ENCODE measurements around the gene FTO. TPM values are rescaled to one million over a fixed set of nuclear protein-coding genes. Genes with fewer than 3 reads are reported as not detected.

Gene FTO
- polyA plus RNA-seq, 3 donors from 2014 or later: 61.3 to 106 (median 65.1) TPM

DNA sequence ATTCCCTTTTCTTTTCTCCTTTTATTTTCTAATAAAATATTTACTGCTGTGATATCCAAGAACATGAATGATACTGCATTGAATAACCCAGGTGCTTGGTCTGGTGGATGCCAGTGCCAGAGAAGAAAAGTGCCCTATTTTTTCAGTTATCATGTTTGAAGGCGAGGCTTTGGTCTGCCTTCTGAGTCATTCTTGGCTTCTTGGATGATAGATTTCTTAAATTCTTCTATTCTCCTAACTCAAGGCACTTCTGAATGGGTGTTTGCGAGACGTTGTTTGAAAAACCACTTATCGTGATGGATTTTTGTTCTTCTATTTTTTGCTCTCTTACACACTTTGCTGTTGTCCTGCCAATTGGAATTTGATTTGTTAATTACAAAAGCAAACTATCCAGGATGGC, 66.7 kb downstream of the FTO start:
- H3K36me3 Mint-ChIP-seq: no peaks in the 10 kb centered on the region
- H3K4me3 Mint-ChIP-seq: no peak overlapping the region
- H3K27ac Mint-ChIP-seq: no peak overlapping the region
- H3K4me1 Mint-ChIP-seq: peaks cover 4 to 10% of the 10 kb centered on the region in 2 donors
- no peak for DNase-seq
- H3K27me3 Mint-ChIP-seq (ENCODE audit: low read depth in 3 of 3): no peaks in the 10 kb centered on the region
- no peaks in the 10 kb centered on the region for H3K9me3 Mint-ChIP-seq

DNA sequence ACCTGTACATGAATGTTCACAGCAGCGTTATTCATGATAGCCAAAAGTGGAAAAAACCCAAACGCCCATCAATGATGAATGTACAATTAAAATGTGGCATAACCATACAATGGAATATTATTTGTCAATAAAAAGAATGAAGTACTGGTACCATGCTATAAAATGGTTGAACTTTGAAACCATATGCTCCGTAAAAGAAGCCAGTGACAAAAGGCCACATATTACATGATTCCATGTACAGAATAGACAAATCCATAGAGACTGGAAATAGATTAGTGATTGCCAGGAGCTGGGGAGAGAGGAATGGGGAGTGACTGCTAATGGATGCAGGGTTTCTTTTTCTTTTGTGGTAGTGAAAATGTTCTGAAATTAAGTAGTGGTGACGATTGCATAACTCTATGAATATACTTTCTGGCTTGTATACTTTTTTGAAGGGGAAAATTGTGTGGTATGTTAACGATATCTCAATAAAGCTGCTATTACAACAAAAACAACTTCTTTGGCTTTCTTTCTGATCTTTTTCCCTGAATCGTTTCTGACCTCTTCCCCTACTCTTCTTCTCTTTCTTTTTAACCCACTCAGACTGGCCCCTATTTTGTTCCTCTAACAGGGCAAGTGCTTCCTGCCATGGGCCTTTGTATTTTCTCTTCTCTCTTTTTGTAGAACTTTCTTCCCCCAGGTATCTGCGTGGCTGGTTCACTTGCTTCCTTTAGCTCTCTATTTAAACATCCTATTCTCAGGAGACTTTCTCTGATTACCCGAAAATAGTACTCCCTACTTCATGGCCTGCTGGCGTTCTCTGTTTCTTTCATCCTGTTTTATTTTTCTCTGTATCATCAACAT, 67.9 kb downstream of the FTO start:
- Mint-ChIP-seq H3K27me3 (ENCODE audit: low read depth in 3 of 3) (no peaks in the 10 kb centered on the region), H3K36me3 (no peaks in the 10 kb centered on the region), H3K4me3 (no peak overlapping the region), H3K27ac (no peak overlapping the region), H3K9me3 (no peaks in the 10 kb centered on the region), H3K4me1 (peaks cover 4 to 8% of the 10 kb centered on the region in 2 donors)
- DNase-seq: no peak

DNA sequence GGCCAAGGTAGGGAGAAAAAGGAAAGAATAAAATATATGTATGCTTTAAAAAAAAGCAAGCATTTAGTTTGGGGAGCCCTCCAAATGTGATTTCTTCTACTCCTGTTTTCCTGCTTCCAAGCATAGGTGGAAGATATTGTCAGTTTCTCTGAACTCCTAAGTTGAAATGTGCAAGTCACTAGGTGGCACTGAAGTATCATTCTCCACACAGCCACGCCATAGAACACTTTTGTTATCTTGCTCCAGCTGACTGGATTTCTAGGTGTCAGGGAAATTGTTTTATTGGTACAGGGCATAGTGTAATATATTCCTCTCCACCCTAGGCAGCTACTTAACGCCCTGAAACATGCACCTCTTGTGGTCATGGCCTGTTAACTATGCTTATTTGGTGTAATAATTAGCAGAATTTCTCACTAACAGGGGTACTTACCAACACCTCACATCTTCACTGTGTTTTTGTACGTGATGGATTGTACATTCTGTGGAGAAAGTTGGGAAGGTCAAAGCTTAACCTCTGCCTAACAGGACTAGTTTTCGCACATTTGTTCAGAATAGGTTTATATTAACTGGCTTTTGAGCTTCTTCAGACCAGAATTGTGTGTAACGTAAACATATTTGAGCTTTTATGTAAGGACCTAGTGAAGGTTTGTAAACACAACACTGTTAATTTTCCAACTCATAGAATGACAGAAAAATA, 69.3 kb downstream of the FTO start:
- H3K4me3 Mint-ChIP-seq: no peak overlapping the region
- H3K27me3 Mint-ChIP-seq (ENCODE audit: low read depth in 3 of 3): no peaks in the 10 kb centered on the region
- H3K9me3 Mint-ChIP-seq: no peaks in the 10 kb centered on the region
- no peaks in the 10 kb centered on the region for H3K36me3 Mint-ChIP-seq
- no peak for DNase-seq
- no peak overlapping the region for H3K27ac Mint-ChIP-seq
- H3K4me1 Mint-ChIP-seq: peaks cover 2 to 11% of the 10 kb centered on the region in 2 donors

DNA sequence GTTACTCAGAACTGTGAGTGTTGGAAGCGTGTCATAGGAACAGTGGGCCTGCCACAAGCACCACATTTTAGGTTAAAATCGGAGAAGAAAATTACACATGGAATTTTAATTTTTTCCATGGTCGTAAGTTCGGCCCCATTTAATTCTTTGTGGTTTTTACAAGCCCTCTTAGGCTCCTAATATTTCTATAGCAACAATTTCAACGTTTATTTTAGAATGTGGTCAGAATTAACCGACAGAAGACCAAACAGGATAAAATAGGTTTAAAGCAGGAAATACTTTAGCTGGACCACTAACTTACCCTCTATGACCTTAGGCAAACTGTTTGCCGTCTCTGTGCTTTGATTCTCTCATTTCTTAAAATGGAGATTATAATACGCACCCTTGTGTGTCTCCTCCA, 69.9 kb downstream of the FTO start:
- H3K36me3 Mint-ChIP-seq: no peaks in the 10 kb centered on the region

DNA sequence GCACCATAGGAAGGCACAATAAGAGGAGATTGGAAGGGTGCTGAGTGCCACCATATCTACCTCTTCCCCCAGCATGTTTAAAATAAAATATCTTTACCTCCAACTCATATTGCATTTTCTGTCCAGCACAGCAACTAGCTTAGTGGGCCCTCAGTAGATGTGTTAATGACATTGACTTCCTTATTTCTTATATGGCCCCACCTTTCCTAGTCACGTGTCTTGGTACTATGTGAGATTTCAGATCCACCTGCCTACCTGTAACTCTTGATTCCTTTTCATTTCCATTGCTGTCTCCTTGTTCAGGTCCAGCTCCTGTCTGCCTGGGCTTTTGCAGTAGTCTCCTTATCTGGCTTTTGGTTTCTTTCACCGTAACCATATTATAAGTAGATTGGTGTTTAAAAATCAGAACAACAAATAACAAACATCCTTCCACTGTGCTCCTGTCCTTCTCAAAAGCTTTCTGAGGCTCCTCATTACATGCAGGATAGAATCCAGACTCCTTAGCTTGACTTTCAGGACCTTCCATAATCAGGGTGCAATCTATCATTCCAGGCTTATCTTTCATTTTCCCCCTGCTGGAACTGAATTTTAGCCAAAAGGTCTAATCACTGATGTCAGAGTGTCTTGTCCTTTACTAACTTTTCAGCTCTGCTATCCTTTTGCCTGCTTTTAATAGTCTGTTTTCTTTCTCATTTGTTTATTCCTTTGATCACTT, 71.3 kb downstream of the FTO start:
- DNase-seq: no peak
- Mint-ChIP-seq H3K4me1 (peaks cover 3 to 13% of the 10 kb centered on the region in 2 donors), H3K36me3 (no peaks in the 10 kb centered on the region), H3K27ac (peak overlapping the region in 2 of 6 donors; percentile 0 to 10), H3K4me3 (no peak overlapping the region), H3K27me3 (ENCODE audit: low read depth in 3 of 3) (no peaks in the 10 kb centered on the region), H3K9me3 (no peaks in the 10 kb centered on the region)

More for the DNA sequence above, 69.9 kb downstream of the FTO start:
- Mint-ChIP-seq H3K27ac (peak overlapping the region in 1 of 6 donors; percentile 7), H3K4me1 (peaks cover 0 to 7% of the 10 kb centered on the region in 2 donors), H3K27me3 (ENCODE audit: low read depth in 3 of 3) (no peaks in the 10 kb centered on the region), H3K4me3 (peak overlapping the region in 2 of 5 donors; percentile 8 to 31), H3K9me3 (no peaks in the 10 kb centered on the region)
- no peak for DNase-seq

DNA sequence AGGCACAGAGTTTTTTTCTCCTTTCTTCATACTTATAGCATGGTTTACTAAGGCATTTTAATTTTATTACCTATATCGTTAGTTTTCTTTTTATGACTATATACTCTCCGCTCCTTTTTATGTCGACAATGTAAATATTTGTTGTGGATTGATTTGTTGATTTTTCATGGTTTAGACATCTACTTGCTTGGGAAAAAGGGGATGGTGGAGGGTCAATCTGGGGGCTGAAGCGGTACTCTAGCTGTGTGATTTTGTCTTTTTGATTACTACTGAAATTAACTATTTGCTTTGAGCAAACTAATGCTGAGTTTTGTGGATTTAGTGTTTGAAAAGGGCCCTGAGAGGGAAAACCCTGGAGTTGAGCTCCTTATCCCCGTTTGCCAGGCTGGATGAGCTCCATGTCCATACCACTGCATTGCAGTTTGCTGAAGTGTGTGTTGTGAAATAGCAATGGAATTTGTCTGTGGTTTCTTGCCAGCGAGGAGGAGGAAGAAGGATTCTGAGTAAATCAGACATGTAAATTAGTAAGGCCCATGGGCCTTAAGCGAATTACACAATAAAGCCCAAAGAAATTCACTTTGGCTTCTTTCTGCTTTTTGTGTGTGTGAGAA, 72.0 kb downstream of the FTO start:
- H3K4me3 Mint-ChIP-seq: no peak overlapping the region
- H3K27ac Mint-ChIP-seq: no peak overlapping the region
- no peak for DNase-seq
- no peaks in the 10 kb centered on the region for H3K27me3 Mint-ChIP-seq (ENCODE audit: low read depth in 3 of 3)
- peaks cover 3 to 16% of the 10 kb centered on the region in 2 donors for H3K4me1 Mint-ChIP-seq
- H3K9me3 Mint-ChIP-seq: no peaks in the 10 kb centered on the region
- no peaks in the 10 kb centered on the region for H3K36me3 Mint-ChIP-seq

DNA sequence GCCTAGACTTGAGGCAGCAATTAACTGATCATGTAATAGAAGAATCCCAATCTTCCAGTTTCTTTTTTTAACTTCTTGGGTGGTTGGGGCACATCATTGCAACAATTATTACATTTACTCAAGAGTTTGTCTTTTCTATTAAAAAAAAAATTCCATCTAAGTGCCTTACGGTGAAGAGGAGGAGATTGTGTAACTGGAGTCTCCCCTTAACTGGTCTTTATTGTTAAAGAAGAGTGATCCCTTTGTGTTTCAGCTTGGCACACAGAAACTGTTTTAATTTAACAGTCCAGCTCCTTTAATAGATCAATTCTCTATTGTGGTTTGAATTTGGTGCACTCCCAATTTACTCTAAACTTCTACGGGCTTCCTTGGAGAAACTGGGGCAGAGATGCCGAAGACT, 75.2 kb downstream of the FTO start:
- no peak overlapping the region for H3K27ac Mint-ChIP-seq
- H3K4me3 Mint-ChIP-seq: no peak overlapping the region
- peaks cover 5 to 36% of the 10 kb centered on the region in 2 donors for H3K4me1 Mint-ChIP-seq
- no peaks in the 10 kb centered on the region for H3K36me3 Mint-ChIP-seq
- no peaks in the 10 kb centered on the region for H3K27me3 Mint-ChIP-seq (ENCODE audit: low read depth in 3 of 3)
- no peak for DNase-seq
- H3K9me3 Mint-ChIP-seq: no peaks in the 10 kb centered on the region

DNA sequence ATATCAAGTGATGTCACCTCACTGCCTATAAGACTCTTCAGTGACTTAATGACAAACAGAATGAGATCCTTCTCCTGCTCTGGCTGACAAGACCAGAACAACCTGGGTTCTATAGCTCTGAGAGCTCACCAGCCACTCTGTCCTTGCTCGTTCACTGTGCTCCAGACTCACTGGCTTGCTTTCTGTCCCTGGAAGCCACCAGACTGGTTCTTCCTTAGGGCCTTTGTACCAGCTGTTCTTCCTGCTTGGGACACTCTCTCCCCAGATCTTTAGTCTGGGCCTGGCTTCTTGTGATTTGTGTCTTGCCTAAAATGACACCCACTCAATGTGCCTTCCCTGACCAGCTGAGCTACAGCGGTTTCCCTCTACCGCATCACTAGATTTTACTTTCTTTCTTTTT, 76.1 kb downstream of the FTO start:
- no peaks in the 10 kb centered on the region for H3K27me3 Mint-ChIP-seq (ENCODE audit: low read depth in 3 of 3)
- no peak overlapping the region for H3K27ac Mint-ChIP-seq
- no peak for DNase-seq
- H3K4me1 Mint-ChIP-seq: peaks cover 7 to 41% of the 10 kb centered on the region in 2 donors
- no peak overlapping the region for H3K4me3 Mint-ChIP-seq
- no peaks in the 10 kb centered on the region for H3K9me3 Mint-ChIP-seq
- no peaks in the 10 kb centered on the region for H3K36me3 Mint-ChIP-seq

DNA sequence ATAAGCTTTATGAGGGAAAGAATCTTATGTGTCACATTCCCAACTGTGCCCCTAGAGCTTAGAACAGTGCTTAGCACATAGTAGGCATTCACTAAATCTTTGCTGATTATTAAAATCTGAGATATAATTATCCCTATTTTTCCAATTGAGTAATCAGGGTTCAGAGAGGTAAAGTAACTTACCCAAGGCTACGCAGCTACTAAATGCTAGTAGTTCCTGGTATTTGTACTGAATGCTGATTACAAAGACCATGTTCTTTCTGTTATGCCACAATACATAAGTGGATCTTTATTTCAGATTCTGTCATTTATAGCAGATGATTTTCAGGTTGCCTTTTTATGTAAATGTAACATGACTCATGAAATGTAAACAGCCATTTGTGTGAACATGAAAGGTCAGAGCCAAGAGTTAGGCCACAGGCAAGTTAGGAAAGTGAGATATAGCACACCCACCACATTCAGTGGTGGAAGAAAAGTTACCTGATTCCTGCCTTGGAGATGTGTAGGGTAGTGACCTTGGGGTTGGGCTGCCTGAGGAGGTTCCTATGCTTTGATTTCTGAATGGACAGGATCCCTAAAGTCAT, 77.2 kb downstream of the FTO start:
- Mint-ChIP-seq H3K9me3 (no peaks in the 10 kb centered on the region), H3K27me3 (ENCODE audit: low read depth in 3 of 3) (peaks cover 0 to 3% (median 0%) of the 10 kb centered on the region in 3 donors), H3K27ac (no peak overlapping the region), H3K36me3 (no peaks in the 10 kb centered on the region), H3K4me1 (peaks cover 9 to 44% of the 10 kb centered on the region in 2 donors), H3K4me3 (no peak overlapping the region)
- no peak for DNase-seq

DNA sequence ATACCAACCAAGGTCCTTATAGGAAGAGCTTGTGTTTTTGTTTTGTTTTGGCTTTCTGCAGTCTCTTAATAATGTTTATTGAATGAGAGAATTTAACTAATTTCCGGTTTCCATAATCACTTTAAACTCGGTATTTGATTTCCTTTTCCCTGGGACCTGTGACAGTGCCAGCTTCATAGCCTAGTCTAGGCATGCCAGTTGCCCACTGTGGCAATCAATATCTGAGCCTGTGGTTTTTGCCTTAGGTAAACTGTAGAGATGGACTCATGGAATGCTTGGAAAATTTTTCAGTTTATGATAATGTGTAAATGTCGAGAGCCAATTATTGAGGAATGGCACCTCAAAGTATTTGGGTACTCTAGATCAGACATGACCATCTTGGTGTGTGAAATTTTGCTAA, 78.2 kb downstream of the FTO start:
- no peak overlapping the region for H3K4me3 Mint-ChIP-seq
- H3K36me3 Mint-ChIP-seq: no peaks in the 10 kb centered on the region
- peaks cover 0 to 3% (median 0%) of the 10 kb centered on the region in 3 donors for H3K27me3 Mint-ChIP-seq (ENCODE audit: low read depth in 3 of 3)
- no peak overlapping the region for H3K27ac Mint-ChIP-seq
- no peaks in the 10 kb centered on the region for H3K9me3 Mint-ChIP-seq
- no peak for DNase-seq
- H3K4me1 Mint-ChIP-seq: peaks cover 9 to 44% of the 10 kb centered on the region in 2 donors

DNA sequence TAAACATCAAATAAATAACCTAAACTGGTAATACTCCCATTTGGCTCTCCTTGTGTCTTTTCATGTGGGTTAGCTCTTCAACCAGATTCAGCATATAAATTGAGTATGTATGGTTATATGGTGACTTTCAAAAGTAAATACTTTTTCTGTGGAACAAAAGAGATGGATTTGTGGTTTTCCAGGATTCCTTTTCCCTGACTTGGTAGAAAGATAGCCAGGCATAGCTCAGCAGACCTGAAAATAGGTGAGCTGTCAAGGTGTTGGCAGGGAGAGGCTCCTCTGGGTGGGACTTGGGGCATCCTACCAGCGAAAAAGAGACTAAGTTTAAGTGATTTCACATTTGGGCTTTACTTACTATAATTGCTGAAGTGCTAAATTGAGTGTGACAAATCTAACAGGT, 80.3 kb downstream of the FTO start:
- no peak overlapping the region for H3K27ac Mint-ChIP-seq
- H3K4me1 Mint-ChIP-seq: peaks cover 14 to 50% of the 10 kb centered on the region in 2 donors
- no peak for DNase-seq
- no peaks in the 10 kb centered on the region for H3K36me3 Mint-ChIP-seq
- no peak overlapping the region for H3K4me3 Mint-ChIP-seq
- peaks cover 0 to 3% (median 0%) of the 10 kb centered on the region in 3 donors for H3K27me3 Mint-ChIP-seq (ENCODE audit: low read depth in 3 of 3)
- no peaks in the 10 kb centered on the region for H3K9me3 Mint-ChIP-seq

DNA sequence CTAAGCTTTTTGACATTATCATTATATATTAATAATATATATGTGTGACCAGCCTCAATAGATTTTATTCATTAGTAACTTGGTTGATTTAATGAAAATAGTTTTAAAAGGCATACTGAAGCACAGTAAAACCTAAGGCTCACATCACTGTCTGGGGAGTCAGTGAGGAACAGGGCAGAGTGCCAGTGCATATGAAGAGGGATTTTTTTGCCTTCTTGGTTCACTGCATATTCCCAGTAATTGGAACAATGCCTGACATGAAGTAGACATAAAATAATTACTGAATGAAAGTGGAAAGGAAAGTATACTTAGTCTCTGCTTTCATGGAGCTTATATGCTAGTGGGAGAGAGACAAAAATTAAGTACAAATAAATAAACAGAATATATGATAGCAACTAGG, 81.1 kb downstream of the FTO start:
- no peak overlapping the region for H3K4me3 Mint-ChIP-seq
- H3K27ac Mint-ChIP-seq: no peak overlapping the region
- peaks cover 0 to 3% (median 0%) of the 10 kb centered on the region in 3 donors for H3K27me3 Mint-ChIP-seq (ENCODE audit: low read depth in 3 of 3)
- peaks cover 13 to 45% of the 10 kb centered on the region in 2 donors for H3K4me1 Mint-ChIP-seq
- no peak for DNase-seq
- no peaks in the 10 kb centered on the region for H3K9me3 Mint-ChIP-seq
- no peaks in the 10 kb centered on the region for H3K36me3 Mint-ChIP-seq

DNA sequence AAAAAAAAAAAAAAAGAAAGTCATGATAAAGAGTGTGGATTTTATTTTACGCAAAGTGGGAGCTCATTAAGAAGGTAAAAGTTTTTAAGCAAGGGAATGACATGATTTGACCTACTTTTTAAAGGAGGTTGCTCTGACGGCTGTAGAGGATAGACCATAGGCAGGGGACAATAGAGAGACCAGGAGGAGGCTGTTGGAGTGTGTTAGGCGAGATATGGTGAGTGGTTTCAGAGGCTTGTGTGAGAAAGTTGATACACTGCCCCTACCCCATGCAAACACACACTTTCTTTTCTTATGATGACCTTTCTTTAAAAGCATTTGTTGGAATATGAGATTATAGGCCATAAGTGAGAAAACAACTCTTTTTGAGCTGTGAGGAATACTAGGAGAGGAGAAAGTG, 82.0 kb downstream of the FTO start:
- Mint-ChIP-seq H3K36me3 (no peaks in the 10 kb centered on the region), H3K27me3 (ENCODE audit: low read depth in 3 of 3) (peaks cover 0 to 3% (median 0%) of the 10 kb centered on the region in 3 donors), H3K27ac (peak overlapping the region in 1 of 6 donors; percentile 5), H3K4me3 (no peak overlapping the region), H3K9me3 (peaks cover 0 to 1% (median 0%) of the 10 kb centered on the region in 6 donors), H3K4me1 (peaks cover 11 to 41% of the 10 kb centered on the region in 2 donors)
- no peak for DNase-seq

All from immature natural killer cell (primary cell).